Neural progenitor cell (in vitro differentiated cells): ENCODE measurements around the gene C11orf98. TPM values are rescaled to one million over a fixed set of nuclear protein-coding genes. Genes with fewer than 3 reads are reported as not detected.

ENCODE experiments used
- DNase-seq: peaks from one replicate; pipeline ENCODE4 v3.0.0-alpha.2; 2016; ENCODE audit warnings: low spot score
- H2AFZ ChIP-seq: fragments of 200-600 bp; sonication (generic); replicated peaks from 2 replicates; pipeline ENCODE4 v1.6.1; 2016; ENCODE audit warnings: antibody characterized with exemption
- H3F3A ChIP-seq: fragments of 200-600 bp; sonication (generic); 2 replicates; pipeline ENCODE4 v1.6.1; 2016; ENCODE audit warnings: antibody characterized with exemption, low read depth
- H3K27ac ChIP-seq: fragments of 200-600 bp; sonication (generic); 2 replicates; pipeline ENCODE4 v1.5.1; 2016; ENCODE audit warnings: mild to moderate bottlenecking
- H3K27me3 ChIP-seq: fragments of 200-600 bp; sonication (generic); 2 replicates; pipeline ENCODE4 v1.6.1; 2016; ENCODE audit warnings: mild to moderate bottlenecking, moderate library complexity
- H3K36me3 ChIP-seq: fragments of 200-600 bp; sonication (generic); 2 replicates; pipeline ENCODE4 v1.5.1; 2016
- H3K4me1 ChIP-seq: fragments of 200-600 bp; sonication (generic); 2 replicates; pipeline ENCODE4 v1.6.1; 2016; ENCODE audit warnings: mixed run types
- H3K4me2 ChIP-seq: fragments of 200-600 bp; sonication (generic); 2 replicates; pipeline ENCODE4 v1.6.1; 2016
- H3K4me3 ChIP-seq: fragments of 200-600 bp; sonication (generic); 2 replicates; pipeline ENCODE4 v1.5.1; 2016
- H3K79me2 ChIP-seq: fragments of 200-600 bp; sonication (generic); 2 replicates; pipeline ENCODE4 v1.6.1; 2016; ENCODE audit warnings: low read depth
- H3K9ac ChIP-seq: fragments of 200-600 bp; sonication (generic); 2 replicates; pipeline ENCODE4 v1.6.1; 2016
- H3K9me3 ChIP-seq: fragments of 200-600 bp; sonication (generic); 2 replicates; pipeline ENCODE4 v1.5.1; 2016; ENCODE audit warnings: low read depth
- H4K20me1 ChIP-seq: fragments of 200-600 bp; sonication (generic); 2 replicates; pipeline ENCODE4 v1.6.1; 2016; ENCODE audit warnings: low read depth
- H3K27ac Mint-ChIP-seq: 3 replicates; pipeline ENCODE4 v1.8.0; 2021; ENCODE audit warnings: mixed read lengths
- H3K27me3 Mint-ChIP-seq: 2 replicates; pipeline ENCODE4 v1.8.0; 2022; ENCODE audit warnings: low read depth, mild to moderate bottlenecking, inconsistent platforms, moderate library complexity, mixed read lengths; ENCODE audit not compliant: insufficient read depth
- H3K36me3 Mint-ChIP-seq: 3 replicates; pipeline ENCODE4 v1.8.0; 2021; ENCODE audit warnings: mixed read lengths
- H3K4me1 Mint-ChIP-seq: 3 replicates; pipeline ENCODE4 v1.8.0; 2021; ENCODE audit warnings: mixed read lengths
- H3K4me3 Mint-ChIP-seq: 3 replicates; pipeline ENCODE4 v1.8.0; 2021; ENCODE audit warnings: mild to moderate bottlenecking, moderate library complexity, mixed read lengths
- H3K9me3 Mint-ChIP-seq: 3 replicates; pipeline ENCODE4 v1.8.0; 2020; ENCODE audit warnings: mixed read lengths
- CTCF ChIP-seq: fragments of 200-600 bp; sonication (generic); IDR thresholded peaks from 2 replicates; pipeline ENCODE4 v1.5.1; 2017; ENCODE audit warnings: antibody characterized with exemption, mild to moderate bottlenecking
- EZH2 ChIP-seq: fragments of 200-600 bp; sonication (generic); IDR thresholded peaks from 2 replicates; pipeline ENCODE4 v1.6.1; 2017; ENCODE audit warnings: antibody characterized with exemption, mild to moderate bottlenecking, moderate library complexity
- EZH2phosphoT487 ChIP-seq: fragments of 200-600 bp; sonication (generic); IDR thresholded peaks from 2 replicates; pipeline ENCODE4 v1.6.1; 2017; ENCODE audit warnings: antibody characterized with exemption
- total RNA-seq: library from RNA; depleted of rRNA; stranded (reverse); fragments of >200 nt; gene quantifications from 2 replicates; pipeline ENCODE4 v1.2.3, GENCODE V29; 2015; ENCODE audit warnings: low replicate concordance

The C11orf98 gene
- total RNA-seq, 1 donor from 2014 or later: 73.3 TPM

- Histone ChIP-seq H3K4me3 (no peak overlapping the region), H3K9me3 (no peaks in the 10 kb centered on the region), H3F3A (peaks cover 89% of the 10 kb centered on the region), H4K20me1 (peaks cover 4% of the 10 kb centered on the region), H3K36me3 (peaks cover 17% of the 10 kb centered on the region), H3K4me2 (no peak overlapping the region), H3K4me1 (peaks cover 17% of the 10 kb centered on the region), H3K9ac (no peak overlapping the region), H3K79me2 (peaks cover 13% of the 10 kb centered on the region), H3K27me3 (no peaks in the 10 kb centered on the region), H3K27ac (no peak overlapping the region), H2AFZ (no peak overlapping the region)
- H3K9me3 Mint-ChIP-seq: no peaks in the 10 kb centered on the region
- peaks cover 31% of the 10 kb centered on the region for H3K4me1 Mint-ChIP-seq
- TF ChIP-seq EZH2 (no peak), CTCF (no peak), EZH2phosphoT487 (no peak)
- H3K36me3 Mint-ChIP-seq: peaks cover 45% of the 10 kb centered on the region
- no peak overlapping the region for H3K4me3 Mint-ChIP-seq
- peaks cover 10% of the 10 kb centered on the region for H3K27me3 Mint-ChIP-seq
- DNase-seq: no peak
- no peak overlapping the region for H3K27ac Mint-ChIP-seq
Observed at GRCh38 chr11:62712276-62712812, 47.3 kb upstream of the C11orf98 start.

GRCh38 chr11:62710001-62710345 lies 45.0 kb upstream of the C11orf98 start:
- H3F3A ChIP-seq: peaks cover 85% of the 10 kb centered on the region
- H3K4me3 ChIP-seq: peak overlapping the region; percentile 65
- peaks cover 32% of the 10 kb centered on the region for H3K4me1 ChIP-seq
- no peaks in the 10 kb centered on the region for H3K36me3 ChIP-seq
- Mint-ChIP-seq H3K4me1 (peaks cover 47% of the 10 kb centered on the region), H3K27me3 (peaks cover 10% of the 10 kb centered on the region), H3K27ac (peak overlapping the region; percentile 97), H3K4me3 (peak overlapping the region; percentile 88), H3K36me3 (peaks cover 27% of the 10 kb centered on the region), H3K9me3 (no peaks in the 10 kb centered on the region)
- H3K4me2 ChIP-seq: peak overlapping the region; percentile 79
- H3K9me3 ChIP-seq: no peaks in the 10 kb centered on the region
- H3K79me2 ChIP-seq: peaks cover 8% of the 10 kb centered on the region
- peak overlapping the region; percentile 94 for H2AFZ ChIP-seq
- H3K27ac ChIP-seq: peak overlapping the region; percentile 98
- peak overlapping the region; percentile 74 for H3K9ac ChIP-seq
- H4K20me1 ChIP-seq: no peaks in the 10 kb centered on the region
- no peaks in the 10 kb centered on the region for H3K27me3 ChIP-seq
- DNase-seq: no peak
- TF ChIP-seq EZH2 (peak; percentile 30), CTCF (no peak)

- peak overlapping the region; percentile 94 for H2AFZ ChIP-seq
- peak overlapping the region; percentile 92 for H3K4me2 ChIP-seq
- H3K9me3 Mint-ChIP-seq: no peaks in the 10 kb centered on the region
- peaks cover 84% of the 10 kb centered on the region for H3F3A ChIP-seq
- peaks cover 14% of the 10 kb centered on the region for H3K79me2 ChIP-seq
- peak overlapping the region; percentile 74 for H3K9ac ChIP-seq
- H3K4me1 ChIP-seq: peaks cover 32% of the 10 kb centered on the region
- peak overlapping the region; percentile 88 for H3K4me3 Mint-ChIP-seq
- H3K27me3 ChIP-seq: no peaks in the 10 kb centered on the region
- H3K27ac Mint-ChIP-seq: peak overlapping the region; percentile 97
- peaks cover 26% of the 10 kb centered on the region for H3K36me3 Mint-ChIP-seq
- TF ChIP-seq CTCF (no peak), EZH2phosphoT487 (no peak), EZH2 (no peak)
- H3K27ac ChIP-seq: peak overlapping the region; percentile 98
- peaks cover 8% of the 10 kb centered on the region for H3K27me3 Mint-ChIP-seq
- H3K9me3 ChIP-seq: no peaks in the 10 kb centered on the region
- DNase-seq: peak; percentile 99
- H3K4me3 ChIP-seq: peak overlapping the region; percentile 65
- no peaks in the 10 kb centered on the region for H4K20me1 ChIP-seq
- H3K36me3 ChIP-seq: no peaks in the 10 kb centered on the region
- peaks cover 47% of the 10 kb centered on the region for H3K4me1 Mint-ChIP-seq
Observed at GRCh38 chr11:62709247-62710000, 44.4 kb upstream of the C11orf98 start.
